NCI-H82 treated with DMSO at 0.1 percent for 48 hours (cell line): ENCODE data around the gene UBR3.
"Not testable (repeated sequence)": the region's sequence is repeated elsewhere in the genome, so short reads cannot be mapped to it uniquely, and the experiment has no call there.

ENCODE experiments used
- DNase-seq: peaks from one replicate; lab custom pipeline; 2025; ENCODE audit not compliant: unreplicated experiment; lab: John Stamatoyannopoulos, UW

UBR3 gene

GRCh38 chr2:169945515-169945914 lies 118.3 kb downstream of the UBR3 start:
- DNase-seq: no peak

GRCh38 chr2:169946092-169946491 lies 118.8 kb downstream of the UBR3 start:
- DNase-seq: no peak

GRCh38 chr2:169946546-169946945 lies 119.3 kb downstream of the UBR3 start:
- no peak for DNase-seq

DNA sequence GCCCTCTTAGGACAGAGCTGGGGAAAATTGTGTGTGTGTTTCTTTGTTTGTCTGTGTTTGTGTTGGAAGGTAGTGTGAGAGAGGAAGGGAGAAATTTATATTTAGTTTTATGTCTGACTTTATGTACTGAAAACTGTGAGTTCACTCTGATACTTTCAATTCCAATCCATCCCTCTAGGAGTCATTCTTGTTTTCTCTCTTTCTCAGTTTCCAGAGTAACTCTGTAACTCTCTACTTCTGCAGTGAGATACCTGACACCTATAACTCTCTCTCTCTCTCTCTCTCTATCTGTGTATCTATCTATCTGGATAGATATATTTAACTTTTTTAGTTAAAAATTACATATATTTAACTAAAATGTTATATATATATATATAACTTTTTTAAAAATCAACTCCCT lies 128.7 kb downstream of the UBR3 start:
- no peak for DNase-seq

DNA sequence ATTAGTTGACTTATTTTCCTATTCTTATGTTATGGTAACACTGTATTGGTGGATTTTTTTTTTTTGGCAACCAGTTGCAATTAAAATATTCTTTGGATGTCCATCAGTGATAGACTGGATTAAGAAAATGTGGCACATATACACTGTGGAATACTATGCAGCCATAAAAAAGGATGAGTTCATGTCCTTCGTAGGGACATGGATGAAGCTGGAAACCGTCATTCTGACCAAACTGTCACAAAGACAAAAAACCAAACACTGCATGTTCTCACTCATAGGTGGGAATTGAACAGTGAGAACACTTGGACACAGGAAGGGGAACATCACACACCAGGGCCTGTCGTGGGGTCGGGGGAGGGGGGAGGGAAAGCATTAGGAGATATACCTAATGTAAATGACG lies 130.0 kb downstream of the UBR3 start:
- DNase-seq: not testable (repeated sequence)

DNA sequence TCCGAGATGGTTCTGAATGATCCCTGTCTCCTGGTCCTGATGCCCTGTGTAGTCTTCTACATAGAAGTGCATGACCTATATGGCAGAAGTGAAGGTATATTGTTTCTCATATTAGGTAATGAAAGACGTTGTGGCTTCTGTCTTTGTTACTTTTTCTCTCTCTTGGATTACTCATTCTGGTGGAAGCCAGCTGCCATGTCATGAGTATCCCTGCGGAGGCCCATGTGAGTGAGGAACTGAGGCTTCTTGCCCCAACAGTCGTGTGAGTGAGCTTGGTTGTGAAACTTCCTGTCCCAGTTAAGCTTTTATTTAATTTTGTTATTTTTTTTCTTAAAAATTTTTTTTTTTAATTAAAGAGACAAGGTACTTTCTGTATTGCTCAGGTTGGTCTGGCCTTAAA lies 134.7 kb downstream of the UBR3 start:
- DNase-seq: no peak

- DNase-seq: no peak
Measured at GRCh38 chr2:169963786-169964185, 136.5 kb downstream of the UBR3 start.

DNA sequence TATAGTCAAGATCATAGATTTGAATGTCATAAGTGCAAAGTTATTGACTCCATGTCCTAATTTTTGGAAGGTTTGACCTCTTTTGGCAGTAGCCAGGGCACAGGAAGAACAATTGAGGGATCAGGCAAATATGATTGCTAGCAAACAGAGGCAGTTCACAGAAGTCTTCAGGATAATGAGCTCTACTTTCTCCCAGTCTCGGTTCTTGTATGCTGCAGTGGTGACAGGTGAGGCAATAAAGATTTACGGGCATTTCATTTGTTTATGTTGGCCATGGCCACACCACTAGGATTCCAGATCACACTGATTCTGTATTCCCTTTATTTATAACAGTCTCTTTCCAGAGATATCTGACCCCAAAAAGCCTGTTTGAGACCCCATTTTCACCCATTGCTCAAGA lies 137.5 kb downstream of the UBR3 start:
- DNase-seq: no peak

GRCh38 chr2:169965495-169965894 lies 138.2 kb downstream of the UBR3 start:
- no peak for DNase-seq

- no peak for DNase-seq
Measured at GRCh38 chr2:169966454-169966853, 139.2 kb downstream of the UBR3 start.

DNA sequence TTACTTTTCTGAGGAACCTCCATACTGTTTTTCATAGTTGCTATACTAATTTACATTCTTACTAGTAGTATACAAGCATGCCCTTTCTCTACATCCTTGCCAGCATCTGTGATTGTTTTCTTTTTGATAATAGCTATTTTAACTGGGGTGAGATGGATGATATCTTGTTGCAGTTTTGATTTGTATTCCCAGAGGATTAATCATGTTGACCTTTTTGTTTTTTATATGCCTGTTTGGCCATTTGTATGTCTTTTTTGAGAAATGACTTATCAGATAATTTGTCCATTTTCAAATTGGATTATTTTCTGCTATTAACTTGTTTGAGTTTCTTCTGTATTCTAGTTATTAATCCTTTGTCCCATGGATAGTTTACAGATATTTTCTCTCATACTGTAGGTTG lies 141.5 kb downstream of the UBR3 start:
- DNase-seq: no peak

- no peak for DNase-seq
Measured at GRCh38 chr2:169975221-169975620, 148.0 kb downstream of the UBR3 start.

- DNase-seq: no peak
Measured at GRCh38 chr2:169976335-169976851, 149.1 kb downstream of the UBR3 start.

DNA sequence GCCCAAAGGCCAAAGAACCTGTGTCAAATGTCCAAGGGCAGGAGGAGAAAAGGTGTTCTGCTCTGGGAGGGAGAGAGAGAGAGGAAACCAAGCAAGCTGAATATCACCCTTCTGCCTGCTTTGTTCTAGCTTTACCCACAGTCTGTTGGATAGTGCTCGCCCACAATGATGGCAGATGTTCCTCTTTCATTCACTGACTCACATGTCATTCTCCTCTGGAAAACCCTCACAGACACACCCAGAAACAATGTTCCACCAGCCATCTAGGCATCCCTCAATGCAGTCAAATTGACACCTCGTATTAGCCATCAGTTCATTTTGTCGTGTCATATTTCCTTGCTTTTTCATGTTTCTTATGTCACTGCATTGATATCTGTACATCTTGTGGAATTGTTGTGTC lies 150.3 kb downstream of the UBR3 start:
- DNase-seq: no peak

DNA sequence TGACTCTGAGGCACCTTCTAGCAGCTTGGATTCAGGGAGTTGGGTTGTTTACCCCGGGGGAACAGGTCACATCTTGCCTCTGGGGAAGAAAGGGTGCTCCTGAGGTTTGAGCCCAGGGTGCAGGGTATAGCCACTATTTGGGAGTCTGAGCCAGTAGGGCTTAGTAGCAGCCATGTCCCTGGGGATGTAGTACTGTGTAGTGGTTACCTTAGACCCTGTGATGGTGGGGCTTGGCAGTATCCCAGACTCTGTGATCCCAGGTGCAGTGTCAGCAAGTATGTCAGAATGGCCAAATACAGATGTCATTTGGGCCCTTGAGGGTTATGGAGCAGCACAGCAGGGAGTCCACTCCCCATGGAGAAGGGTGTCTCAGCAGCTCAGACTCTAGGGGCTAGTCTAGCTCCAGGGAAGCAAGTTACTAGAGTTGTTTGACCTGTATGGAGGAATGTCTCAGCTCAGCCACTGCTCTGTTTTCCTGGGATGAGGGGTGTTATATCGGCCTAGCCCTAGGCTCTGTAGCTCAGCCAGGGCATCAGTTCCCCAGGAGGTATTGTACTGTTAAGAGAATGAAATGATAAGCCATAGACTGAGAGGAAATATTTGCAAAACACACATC lies 151.3 kb downstream of the UBR3 start:
- DNase-seq: no peak

DNA sequence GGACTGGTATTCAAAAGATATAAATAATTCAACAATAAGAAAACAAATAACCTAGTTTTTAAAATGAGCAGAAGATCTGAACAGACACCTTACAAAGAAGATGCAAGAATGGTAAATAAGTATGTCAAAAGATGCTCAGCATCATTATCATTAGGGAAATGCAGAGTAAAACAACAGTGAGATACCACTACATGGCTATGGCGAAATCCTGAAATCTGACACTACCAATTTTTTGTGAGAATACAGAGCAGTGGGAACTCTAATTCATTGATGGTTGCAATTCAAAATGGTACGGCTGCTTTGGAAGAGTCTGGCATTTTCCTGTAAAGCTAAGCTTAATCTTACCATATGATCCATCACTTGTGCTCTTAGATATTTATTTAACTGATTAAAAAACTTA lies 151.8 kb downstream of the UBR3 start:
- no peak for DNase-seq

GRCh38 chr2:169980001-169980400 lies 152.7 kb downstream of the UBR3 start:
- no peak for DNase-seq

DNA sequence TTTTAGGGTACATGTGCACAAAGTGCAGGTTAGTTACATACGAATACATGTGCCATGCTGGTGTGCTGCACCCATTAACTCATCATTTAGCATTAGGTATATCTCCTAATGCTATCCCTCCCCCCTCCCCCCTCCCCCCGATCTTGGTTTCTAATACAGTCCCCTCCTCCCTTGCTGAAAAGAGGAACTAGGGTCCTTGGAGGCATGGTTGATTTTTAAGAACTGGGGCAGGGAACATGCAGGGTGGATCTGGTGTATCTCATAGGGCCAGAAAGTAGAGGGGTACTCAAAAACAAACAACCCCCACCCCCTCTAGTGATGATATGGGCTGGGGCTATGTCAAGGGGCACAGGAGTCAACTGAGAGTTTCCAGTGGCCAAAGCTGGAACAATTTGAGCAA lies 153.4 kb downstream of the UBR3 start:
- DNase-seq: no peak

- no peak for DNase-seq
Measured at GRCh38 chr2:169982929-169983328, 155.7 kb downstream of the UBR3 start.

DNA sequence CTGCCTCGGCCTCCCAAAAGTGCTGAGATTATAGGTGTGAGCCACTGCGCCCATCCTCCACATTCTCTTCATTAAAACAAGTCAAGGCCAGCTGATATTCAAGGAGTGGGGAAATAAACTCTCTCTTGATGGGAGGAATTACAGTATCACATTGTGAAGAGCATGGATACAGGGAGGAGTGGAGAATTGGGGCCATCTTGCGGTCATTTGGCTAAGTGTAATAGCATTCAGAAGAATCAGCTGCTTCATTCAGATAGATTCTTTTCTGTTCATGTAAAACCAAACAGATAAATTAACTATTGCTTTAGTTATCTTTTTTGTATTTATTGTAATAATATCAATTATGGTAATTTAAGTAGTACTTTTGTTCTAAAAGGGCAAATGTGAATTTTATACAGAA lies 156.3 kb downstream of the UBR3 start:
- no peak for DNase-seq

DNA sequence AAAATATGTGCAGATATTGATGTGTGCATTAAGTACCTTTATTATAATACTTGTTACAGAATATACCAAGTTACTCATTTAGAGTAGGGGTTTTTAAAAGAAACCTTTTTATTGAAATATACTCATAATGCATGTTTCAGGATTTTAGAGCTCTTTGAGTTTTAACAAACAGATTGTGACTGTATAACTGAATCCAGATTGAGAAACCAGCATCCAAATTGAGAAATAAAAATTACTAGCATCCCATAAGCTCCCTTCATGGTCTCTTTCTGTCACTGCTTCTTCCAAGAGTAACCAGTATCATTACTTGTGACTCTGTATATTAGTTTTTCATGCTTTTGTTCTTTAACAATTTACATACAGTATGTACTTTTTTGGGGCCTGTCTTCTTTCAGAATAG lies 156.9 kb downstream of the UBR3 start:
- no peak for DNase-seq

DNA sequence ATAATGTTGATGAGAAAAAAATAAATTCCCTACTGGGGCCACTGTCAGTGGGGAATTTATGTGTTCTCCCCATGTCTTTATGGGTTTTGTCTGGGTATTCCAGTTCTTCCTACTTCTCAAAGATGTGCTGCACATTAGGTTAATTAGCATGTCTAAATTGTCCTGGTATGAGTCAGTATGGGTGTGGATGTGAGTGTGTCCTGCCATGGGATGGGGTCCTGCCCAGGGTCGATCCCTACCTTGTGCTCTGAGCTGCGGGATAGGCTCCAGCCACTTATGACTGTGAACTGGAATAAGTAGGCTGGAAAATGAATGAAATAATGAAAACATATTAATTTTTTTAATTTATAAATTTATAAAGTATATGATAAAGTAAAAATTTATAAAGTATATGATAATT lies 167.5 kb downstream of the UBR3 start:
- DNase-seq: no peak

GRCh38 chr2:169997140-169997887 lies 170.1 kb downstream of the UBR3 start:
- no peak for DNase-seq
